ENCODE results near the gene CYFIP2. TPM values are rescaled to one million over a fixed set of nuclear protein-coding genes. Genes with fewer than 3 reads are reported as not detected.

Gene CYFIP2
- total and polyA plus RNA-seq, 4 donors = 24.9 to 46.3 (median 37.0) TPM

DNA sequence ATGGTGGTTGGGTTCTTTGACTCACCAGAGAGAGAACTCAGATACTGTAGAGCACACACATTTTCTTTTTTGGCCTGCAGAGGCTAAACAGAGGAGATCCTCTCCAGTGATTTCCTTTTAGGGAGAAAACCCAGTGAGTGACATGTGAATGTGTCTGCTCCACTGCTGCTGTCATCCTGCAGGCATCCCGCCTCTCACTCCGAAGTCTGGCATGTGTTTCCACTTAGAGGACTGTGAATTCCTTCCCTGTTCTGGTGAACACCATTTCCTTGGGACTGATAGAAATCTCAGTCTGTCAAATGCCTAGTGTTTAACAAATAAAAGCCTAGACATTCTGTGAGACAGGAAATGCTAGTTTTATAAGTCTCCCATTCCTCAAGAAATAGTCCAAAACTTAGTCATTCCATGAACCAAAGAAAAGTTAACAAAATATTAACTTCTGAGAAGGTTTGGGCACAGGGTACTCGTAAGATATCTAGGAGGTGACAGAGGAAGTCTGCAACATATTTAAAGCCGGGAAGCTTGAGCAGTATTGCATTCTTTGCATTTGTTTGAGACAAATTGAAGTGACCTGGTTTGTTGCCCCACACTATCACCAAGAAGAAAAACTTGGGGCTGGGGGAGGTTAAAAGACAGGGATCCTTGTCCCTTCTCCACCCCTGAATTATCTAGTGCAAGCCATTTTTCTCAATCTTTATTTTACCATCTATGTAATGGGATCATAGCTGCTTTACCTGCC, 119.2 kb downstream of the CYFIP2 start:
- TF ChIP-seq, protein P1, sequence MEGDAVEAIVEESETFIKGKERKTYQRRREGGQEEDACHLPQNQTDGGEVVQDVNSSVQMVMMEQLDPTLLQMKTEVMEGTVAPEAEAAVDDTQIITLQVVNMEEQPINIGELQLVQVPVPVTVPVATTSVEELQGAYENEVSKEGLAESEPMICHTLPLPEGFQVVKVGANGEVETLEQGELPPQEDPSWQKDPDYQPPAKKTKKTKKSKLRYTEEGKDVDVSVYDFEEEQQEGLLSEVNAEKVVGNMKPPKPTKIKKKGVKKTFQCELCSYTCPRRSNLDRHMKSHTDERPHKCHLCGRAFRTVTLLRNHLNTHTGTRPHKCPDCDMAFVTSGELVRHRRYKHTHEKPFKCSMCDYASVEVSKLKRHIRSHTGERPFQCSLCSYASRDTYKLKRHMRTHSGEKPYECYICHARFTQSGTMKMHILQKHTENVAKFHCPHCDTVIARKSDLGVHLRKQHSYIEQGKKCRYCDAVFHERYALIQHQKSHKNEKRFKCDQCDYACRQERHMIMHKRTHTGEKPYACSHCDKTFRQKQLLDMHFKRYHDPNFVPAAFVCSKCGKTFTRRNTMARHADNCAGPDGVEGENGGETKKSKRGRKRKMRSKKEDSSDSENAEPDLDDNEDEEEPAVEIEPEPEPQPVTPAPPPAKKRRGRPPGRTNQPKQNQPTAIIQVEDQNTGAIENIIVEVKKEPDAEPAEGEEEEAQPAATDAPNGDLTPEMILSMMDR (IDR thresholded peaks at IDR 0.05; ENCODE audit: control extremely low read depth, extremely low read depth) = no peak
- DNase-seq (peak; percentile 40 to 61 (median 41)), ATAC-seq (ENCODE audit: insufficient read depth, low FRiP score) (peak; percentile 41)
- Histone ChIP-seq H3K4me1 (ENCODE audit: control insufficient read depth in 5 of 5, insufficient read depth in 5 of 5, low read length in 5 of 5) (peaks cover 0 to 6% (median 3%) of the 10 kb centered on the region in 5 donors), H3K27ac (ENCODE audit: low read depth in 1 of 2, low read length in 1 of 2) (peak overlapping the region in 1 of 2 donors; percentile 81), H3K9ac (ENCODE audit: insufficient read depth in 1 of 2, low read length in 2 of 2) (no peak overlapping the region), H3K27me3 (ENCODE audit: control insufficient read depth in 3 of 3, insufficient read depth in 3 of 3, low read length in 2 of 3) (no peaks in the 10 kb centered on the region), H3K36me3 (ENCODE audit: control insufficient read depth in 4 of 4, insufficient read depth in 4 of 4, low read length in 4 of 4) (peaks cover 0 to 7% (median 0%) of the 10 kb centered on the region in 4 donors), H3K4me3 (no peak overlapping the region), H3K9me3 (ENCODE audit: control insufficient read depth in 4 of 4, insufficient read depth in 3 of 4, low read length in 3 of 4) (no peaks in the 10 kb centered on the region)
- WGBS, 2 donors = 61 to 72% methylated on average over 4 of the region's 4 CpGs

DNA sequence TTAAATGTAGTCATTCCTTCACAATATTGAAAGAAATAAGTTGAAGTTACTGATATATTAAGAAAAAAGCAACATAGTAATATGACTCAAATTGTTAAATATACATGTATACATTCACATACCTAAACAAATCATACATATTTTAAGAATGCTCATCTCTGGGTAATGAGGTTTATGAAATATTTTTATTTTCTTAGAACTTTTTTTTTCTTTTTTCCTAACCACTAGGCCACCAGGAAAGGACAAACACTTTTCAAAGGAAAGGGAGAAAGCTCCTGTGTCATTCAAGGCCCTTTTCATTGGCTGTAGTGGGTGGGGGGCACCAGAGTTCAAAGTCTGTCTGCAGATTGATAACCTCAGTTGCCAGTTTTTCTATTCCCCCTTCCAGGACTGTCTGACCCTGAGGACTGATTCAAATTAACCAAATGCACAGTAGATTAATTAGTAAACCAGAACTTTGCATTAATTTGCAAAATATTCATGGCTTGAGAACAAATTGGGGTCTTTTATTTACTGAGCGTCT, 121.2 kb downstream of the CYFIP2 start:
- DNase-seq = no peak
- no peak overlapping the region for H3K9ac ChIP-seq (ENCODE audit: insufficient read depth in 1 of 2, low read length in 2 of 2)
- no peak for ATAC-seq (ENCODE audit: insufficient read depth, low FRiP score)
- H3K9me3 ChIP-seq (ENCODE audit: control insufficient read depth in 4 of 4, insufficient read depth in 3 of 4, low read length in 3 of 4) = no peaks in the 10 kb centered on the region
- TF ChIP-seq, protein P1 (IDR thresholded peaks at IDR 0.05; ENCODE audit: control extremely low read depth, extremely low read depth) = no peak
- WGBS, 2 donors = 86 to 89% methylated on average over 1 of the region's 1 CpG
- no peaks in the 10 kb centered on the region for H3K27me3 ChIP-seq (ENCODE audit: control insufficient read depth in 3 of 3, insufficient read depth in 3 of 3, low read length in 2 of 3)
- peaks cover 0 to 6% (median 3%) of the 10 kb centered on the region in 5 donors for H3K4me1 ChIP-seq (ENCODE audit: control insufficient read depth in 5 of 5, insufficient read depth in 5 of 5, low read length in 5 of 5)
- H3K36me3 ChIP-seq (ENCODE audit: control insufficient read depth in 4 of 4, insufficient read depth in 4 of 4, low read length in 4 of 4) = peaks cover 0 to 8% (median 0%) of the 10 kb centered on the region in 4 donors
- H3K4me3 ChIP-seq = no peak overlapping the region
- H3K27ac ChIP-seq (ENCODE audit: low read depth in 1 of 2, low read length in 1 of 2) = peak overlapping the region in 1 of 2 donors; percentile 38

DNA sequence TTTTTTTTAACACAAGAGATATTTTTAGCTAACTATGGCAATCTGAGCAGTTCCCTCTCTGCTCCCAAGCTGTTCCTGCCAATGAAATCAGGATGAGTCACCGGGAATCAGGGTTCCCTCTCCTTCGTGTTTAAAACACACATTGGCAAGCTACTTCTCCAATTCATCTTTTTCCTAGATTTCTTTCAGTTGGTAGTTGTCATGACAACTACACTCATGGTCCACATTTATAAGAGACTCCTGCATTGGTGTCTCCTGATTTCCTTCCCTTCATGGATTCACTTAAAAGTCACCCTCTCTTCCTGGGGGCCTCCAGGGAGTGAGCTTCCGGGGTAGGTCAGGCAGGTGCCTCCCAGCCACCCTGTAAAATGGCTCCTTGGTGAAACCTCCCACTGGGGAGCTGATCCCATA, 121.8 kb downstream of the CYFIP2 start:
- H3K36me3 ChIP-seq (ENCODE audit: control insufficient read depth in 4 of 4, insufficient read depth in 4 of 4, low read length in 4 of 4) = peaks cover 0 to 7% (median 0%) of the 10 kb centered on the region in 4 donors
- WGBS, 2 donors = 46 to 47% methylated on average over 3 of the region's 3 CpGs
- peak; percentile 25 for ATAC-seq (ENCODE audit: insufficient read depth, low FRiP score)
- no peaks in the 10 kb centered on the region for H3K9me3 ChIP-seq (ENCODE audit: control insufficient read depth in 4 of 4, insufficient read depth in 3 of 4, low read length in 3 of 4)
- DNase-seq = peak in 2 of 3 donors; percentile 11 to 40
- TF ChIP-seq, protein P1 (IDR thresholded peaks at IDR 0.05; ENCODE audit: control extremely low read depth, extremely low read depth) = no peak
- H3K27ac ChIP-seq (ENCODE audit: low read depth in 1 of 2, low read length in 1 of 2) = no peak overlapping the region
- no peak overlapping the region for H3K4me3 ChIP-seq
- peaks cover 0 to 6% (median 3%) of the 10 kb centered on the region in 5 donors for H3K4me1 ChIP-seq (ENCODE audit: control insufficient read depth in 5 of 5, insufficient read depth in 5 of 5, low read length in 5 of 5)
- H3K27me3 ChIP-seq (ENCODE audit: control insufficient read depth in 3 of 3, insufficient read depth in 3 of 3, low read length in 2 of 3) = no peaks in the 10 kb centered on the region
- no peak overlapping the region for H3K9ac ChIP-seq (ENCODE audit: insufficient read depth in 1 of 2, low read length in 2 of 2)

Data from lung (tissue), 12 donors.